ENCODE measurements around the gene NOSIP. TPM values are rescaled to one million over a fixed set of nuclear protein-coding genes. Genes with fewer than 3 reads are reported as not detected.
"Not testable (repeated sequence)": the region's sequence is repeated elsewhere in the genome, so short reads cannot be mapped to it uniquely, and the experiment has no call there.

NOSIP gene
- total RNA-seq (ENCODE audit: insufficient read depth, low replicate concordance): 52.0 TPM

- peak; percentile 97 for DNase-seq (ENCODE audit: low spot score)
Observed at GRCh38 chr19:49580264-49581006, at the start of gene NOSIP. NOSIP (minus strand) TSS chr19:49580556; CDS start chr19:49560691, 19,865 bp downstream.

- no peak for DNase-seq (ENCODE audit: low spot score)
Observed at GRCh38 chr19:49629659-49630058, 49.3 kb upstream of the NOSIP start.

- no peak for DNase-seq (ENCODE audit: low spot score)
Observed at GRCh38 chr19:49626226-49626625, 45.9 kb upstream of the NOSIP start.

- no peak for DNase-seq (ENCODE audit: low spot score)
Observed at GRCh38 chr19:49624967-49625910, 44.9 kb upstream of the NOSIP start.

- not testable (repeated sequence) for DNase-seq (ENCODE audit: low spot score)
Observed at GRCh38 chr19:49617860-49618259, 37.5 kb upstream of the NOSIP start.

GRCh38 chr19:49616945-49617344 lies 36.6 kb upstream of the NOSIP start:
- no peak for DNase-seq (ENCODE audit: low spot score)

GRCh38 chr19:49616532-49616931 lies 36.2 kb upstream of the NOSIP start:
- no peak for DNase-seq (ENCODE audit: low spot score)

GRCh38 chr19:49615861-49616260 lies 35.5 kb upstream of the NOSIP start:
- no peak for DNase-seq (ENCODE audit: low spot score)

- DNase-seq (ENCODE audit: low spot score): no peak
Observed at GRCh38 chr19:49614096-49614833, 33.9 kb upstream of the NOSIP start.

- no peak for DNase-seq (ENCODE audit: low spot score)
Observed at GRCh38 chr19:49613374-49613773, 33.0 kb upstream of the NOSIP start.

GRCh38 chr19:49609499-49610092 lies 29.2 kb upstream of the NOSIP start:
- no peak for DNase-seq (ENCODE audit: low spot score)

- DNase-seq (ENCODE audit: low spot score): no peak
Observed at GRCh38 chr19:49605605-49606004, 25.2 kb upstream of the NOSIP start.

- no peak for DNase-seq (ENCODE audit: low spot score)
Observed at GRCh38 chr19:49602806-49603205, 22.4 kb upstream of the NOSIP start.

GRCh38 chr19:49601482-49602038 lies 21.2 kb upstream of the NOSIP start:
- DNase-seq (ENCODE audit: low spot score): no peak

- no peak for DNase-seq (ENCODE audit: low spot score)
Observed at GRCh38 chr19:49599378-49600295, 19.3 kb upstream of the NOSIP start.

GRCh38 chr19:49597703-49597974 lies 17.3 kb upstream of the NOSIP start:
- no peak for DNase-seq (ENCODE audit: low spot score)

GRCh38 chr19:49596954-49597702 lies 16.8 kb upstream of the NOSIP start:
- no peak for DNase-seq (ENCODE audit: low spot score)

GRCh38 chr19:49596407-49596806 lies 16.1 kb upstream of the NOSIP start:
- DNase-seq (ENCODE audit: low spot score): no peak

GRCh38 chr19:49595819-49596404 lies 15.6 kb upstream of the NOSIP start:
- no peak for DNase-seq (ENCODE audit: low spot score)
